GM19452 (cell line): ENCODE measurements around the gene KIF4A.
A peak's percentile ranks its signal among the peaks of the same experiment; 100 is the strongest.
"Not testable (repeated sequence)": the region's sequence is repeated elsewhere in the genome, so short reads cannot be mapped to it uniquely, and the experiment has no call there.

Source experiments
- ATAC-seq: cut with Tn5 transposase; IDR thresholded peaks from one replicate; pipeline ENCODE4 v1.9.1; 2021; ENCODE audit not compliant: unreplicated experiment

The KIF4A gene

DNA sequence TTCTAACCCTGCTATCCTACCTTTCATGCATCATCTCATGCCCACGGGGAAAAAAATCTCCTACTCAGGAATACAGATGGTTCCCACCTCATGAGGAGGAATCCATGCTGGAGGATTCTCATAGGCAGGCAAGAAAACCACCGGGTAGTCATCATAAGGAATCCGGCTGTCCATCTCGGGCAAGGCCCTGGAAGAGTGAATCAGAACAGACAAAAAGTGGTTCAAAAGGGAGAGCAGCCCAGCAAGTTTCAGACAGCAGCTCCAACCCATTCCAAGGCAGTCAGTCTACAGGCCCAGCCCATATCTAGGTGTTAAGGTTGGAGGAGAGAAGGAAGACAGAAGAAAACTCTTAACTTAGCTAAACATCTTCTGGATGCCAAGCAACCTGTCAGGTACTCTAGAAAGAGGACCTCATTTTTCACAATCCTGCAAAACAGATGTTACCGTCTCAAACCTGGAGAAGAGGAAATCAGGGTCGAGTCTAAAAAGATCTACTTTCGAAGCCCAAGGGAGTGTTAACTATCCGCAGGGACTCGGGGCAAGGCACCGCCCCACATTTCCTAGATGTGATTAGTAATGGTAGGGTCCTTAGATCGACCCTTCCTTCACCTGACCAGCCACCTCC, 624 bp upstream of the KIF4A start:
- no peak for ATAC-seq

DNA sequence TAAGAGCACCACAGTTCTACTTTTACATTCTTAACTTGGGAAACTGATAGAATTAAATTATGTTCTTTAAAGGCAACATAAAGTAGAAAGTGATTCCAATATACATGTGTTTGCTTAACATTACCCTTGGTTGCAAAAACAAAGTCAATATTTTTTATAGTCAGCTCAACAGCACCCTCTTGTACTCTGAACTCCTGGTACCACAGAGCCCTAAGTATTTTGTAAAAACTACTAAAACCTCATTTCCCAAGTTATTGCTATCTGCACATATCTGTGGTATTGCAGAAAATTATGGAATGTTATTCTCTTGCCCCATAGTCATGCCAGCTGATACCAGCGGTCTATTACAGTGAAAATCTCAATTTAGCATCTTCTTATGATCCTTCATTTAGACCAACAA, 2.9 kb downstream of the KIF4A start:
- ATAC-seq, result no peak

DNA sequence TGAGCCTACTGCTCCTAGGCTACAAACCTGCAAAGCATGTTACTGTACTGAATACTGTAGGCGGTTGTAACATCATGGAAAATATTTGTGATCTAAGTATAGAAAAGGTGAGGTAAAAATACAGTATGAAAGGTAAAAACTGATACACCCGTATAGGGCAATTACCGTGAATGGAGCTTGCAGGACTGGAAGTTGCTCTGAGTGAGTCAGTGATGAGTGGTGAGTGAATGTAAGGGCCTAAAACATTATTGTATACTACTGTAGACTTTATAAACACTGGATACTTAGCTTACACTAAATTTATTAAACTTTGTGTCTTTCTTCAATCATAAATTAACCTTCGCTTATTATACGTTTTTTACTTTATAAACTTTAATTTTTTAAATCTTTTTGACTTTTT, 3.7 kb downstream of the KIF4A start:
- no peak for ATAC-seq

DNA sequence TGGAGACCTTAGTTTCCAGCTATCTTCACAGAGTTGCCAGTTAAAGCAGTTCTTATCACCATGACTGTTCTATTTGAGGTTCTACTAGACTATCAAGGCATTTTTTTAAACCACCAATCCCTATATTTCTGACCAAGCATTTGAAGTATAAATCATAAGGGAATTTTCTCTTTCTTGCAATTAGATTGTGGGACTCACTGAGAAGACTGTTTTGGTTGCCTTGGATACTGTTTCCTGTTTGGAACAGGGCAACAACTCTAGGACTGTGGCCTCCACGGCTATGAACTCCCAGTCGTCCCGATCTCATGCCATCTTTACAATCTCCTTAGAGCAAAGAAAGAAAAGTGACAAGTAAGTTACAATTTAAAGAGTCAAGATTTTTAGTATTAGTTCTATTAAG, 11.8 kb downstream of the KIF4A start:
- ATAC-seq, result no peak

DNA sequence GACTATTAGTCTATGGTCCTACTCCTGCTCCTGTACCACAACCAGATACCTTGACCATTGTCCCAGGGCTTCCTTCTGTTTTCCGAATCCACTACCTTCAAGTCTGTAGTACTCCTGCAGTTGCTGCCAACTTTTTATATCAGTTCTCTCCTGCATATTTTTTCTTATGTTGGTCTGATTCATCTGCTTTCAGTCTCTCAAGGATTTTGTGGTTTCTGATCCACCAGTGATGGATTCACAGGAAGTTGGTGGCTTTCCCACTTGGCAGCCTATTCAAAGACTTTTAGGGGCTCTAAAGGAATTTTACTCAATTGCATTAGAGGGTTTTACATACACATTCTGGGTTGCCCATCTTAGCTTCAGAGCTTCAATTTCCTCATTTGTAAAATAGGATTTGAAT, 23.6 kb downstream of the KIF4A start:
- ATAC-seq, result no peak

DNA sequence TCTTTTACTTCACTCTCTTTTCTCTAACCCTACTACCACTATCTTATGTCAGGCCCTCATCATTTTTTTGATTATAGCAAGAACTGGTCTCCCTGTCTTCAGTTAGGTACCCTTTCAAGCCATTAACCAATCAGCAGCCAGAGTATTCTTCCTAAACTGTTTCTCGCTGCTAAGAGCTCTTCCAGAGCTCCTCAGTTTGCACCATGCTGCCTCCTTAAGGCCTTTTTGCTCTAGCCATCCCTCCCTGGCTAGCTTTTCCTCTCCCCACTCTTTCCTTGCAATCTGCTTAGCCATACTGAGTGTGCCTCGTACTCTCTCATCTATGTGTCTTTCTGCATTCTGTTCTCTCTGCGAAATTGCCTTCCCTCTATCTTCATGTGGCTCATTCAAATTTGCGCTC, 32.9 kb downstream of the KIF4A start:
- no peak for ATAC-seq

DNA sequence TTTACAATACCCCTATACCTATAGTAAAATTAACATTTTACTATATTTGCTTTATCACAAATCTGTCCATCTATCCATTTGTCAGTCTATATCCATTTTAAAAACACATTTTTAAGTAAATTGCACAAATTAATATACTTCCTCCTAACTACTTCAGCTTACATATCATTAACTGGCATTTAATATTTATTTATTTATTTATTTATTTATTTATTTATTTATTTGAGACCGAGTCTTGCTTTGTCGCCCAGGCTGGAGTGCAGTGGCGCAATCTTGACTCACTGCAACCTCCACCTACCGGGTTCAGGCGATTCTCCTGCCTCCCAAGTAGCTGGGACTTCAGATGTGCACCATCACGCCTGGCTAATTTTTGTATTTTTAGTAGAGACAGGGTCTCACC, 33.7 kb downstream of the KIF4A start:
- not testable (repeated sequence) for ATAC-seq

DNA sequence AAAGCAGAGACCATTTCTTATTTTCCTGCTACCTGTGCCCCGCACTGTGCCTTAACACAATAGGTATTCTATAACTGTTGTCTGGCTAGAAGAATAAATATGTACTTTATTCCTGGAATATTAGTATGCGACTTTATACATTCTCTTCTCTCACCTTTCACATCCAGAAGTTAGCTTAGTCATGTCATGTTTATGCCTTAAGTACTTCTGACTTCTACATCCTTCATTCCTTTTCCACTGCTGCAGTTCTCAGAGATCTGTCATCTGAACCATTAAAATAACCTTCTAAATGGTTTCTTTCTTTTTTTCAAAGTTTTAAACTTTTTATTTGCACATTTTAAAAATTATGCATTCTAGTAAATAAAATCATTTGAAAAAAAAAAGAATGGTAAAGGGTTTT, 34.4 kb downstream of the KIF4A start:
- ATAC-seq, result no peak

DNA sequence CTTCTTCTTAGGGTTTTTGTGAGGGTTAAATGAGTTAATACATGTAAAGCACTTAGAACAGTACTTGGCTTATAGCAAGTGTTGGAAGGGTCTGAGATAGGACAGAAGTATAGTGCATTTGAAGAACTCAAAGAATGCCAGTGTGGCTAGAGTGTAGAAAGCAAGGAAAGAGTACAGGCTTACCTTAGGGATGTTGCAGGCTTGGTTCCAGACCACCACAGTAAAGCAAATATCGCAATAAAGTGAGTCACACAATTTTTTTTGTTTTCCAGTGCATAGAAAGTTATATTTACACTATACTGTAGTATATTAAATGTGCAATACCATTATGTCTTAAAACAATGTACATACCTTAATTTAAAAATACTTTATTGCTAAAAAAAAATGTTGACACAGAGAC, 41.3 kb downstream of the KIF4A start:
- ATAC-seq, result no peak

DNA sequence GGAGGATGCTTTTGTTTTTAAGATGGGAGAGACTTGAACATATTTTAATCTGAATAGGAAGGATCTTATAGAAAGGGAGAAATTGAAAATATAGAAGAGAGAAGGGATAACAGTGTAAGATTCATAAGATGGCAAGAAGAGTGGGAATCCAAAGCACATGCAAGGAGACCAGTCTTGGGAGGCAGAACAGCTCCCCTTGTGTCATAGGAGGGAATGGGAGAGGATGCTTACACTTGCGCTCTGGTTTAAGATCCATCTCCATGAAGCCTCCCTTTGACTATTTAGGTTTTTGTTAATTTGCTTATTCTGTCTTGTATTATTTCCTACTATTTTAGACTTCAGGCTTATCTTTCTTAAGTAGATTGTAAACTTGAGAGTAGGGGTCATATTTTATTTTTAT, 42.7 kb downstream of the KIF4A start:
- ATAC-seq, result no peak

DNA sequence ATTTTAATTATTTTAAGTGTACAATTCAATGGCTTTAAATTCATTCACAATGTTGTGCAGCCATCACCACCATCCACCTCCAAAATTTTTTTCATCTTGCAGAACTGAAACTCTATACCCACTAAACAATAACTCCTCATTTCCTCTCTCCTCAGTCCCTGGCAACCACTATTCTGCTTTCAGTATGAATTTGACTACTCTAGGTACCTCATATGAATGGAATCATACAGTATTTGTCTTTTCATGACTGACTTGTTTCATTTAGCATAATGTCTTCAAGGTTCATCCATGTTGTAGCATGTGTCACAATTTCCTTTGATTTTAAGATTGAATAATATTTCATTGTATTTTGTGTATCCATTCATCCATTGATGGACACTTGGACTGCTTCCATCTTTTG, 46.9 kb downstream of the KIF4A start:
- ATAC-seq, result peak; percentile 100

DNA sequence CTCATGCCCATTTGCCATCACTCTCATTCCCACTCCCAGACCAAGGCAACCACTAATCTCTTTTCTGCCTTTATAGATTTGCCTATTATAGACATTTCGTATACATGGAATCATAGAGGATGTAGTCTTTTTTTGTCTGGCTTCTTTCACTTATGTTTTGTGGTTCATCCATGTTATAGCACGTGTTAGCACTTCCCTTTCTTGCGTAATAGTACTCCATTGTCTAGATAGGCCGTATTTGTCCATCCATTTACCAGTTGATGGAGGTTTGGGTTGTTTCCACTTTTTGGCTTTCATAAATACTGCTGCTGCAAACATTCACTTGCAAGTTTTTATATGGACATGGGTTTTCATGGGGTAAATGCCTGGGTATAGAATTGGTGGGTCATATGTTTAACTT, 48.4 kb downstream of the KIF4A start:
- ATAC-seq, result no peak

DNA sequence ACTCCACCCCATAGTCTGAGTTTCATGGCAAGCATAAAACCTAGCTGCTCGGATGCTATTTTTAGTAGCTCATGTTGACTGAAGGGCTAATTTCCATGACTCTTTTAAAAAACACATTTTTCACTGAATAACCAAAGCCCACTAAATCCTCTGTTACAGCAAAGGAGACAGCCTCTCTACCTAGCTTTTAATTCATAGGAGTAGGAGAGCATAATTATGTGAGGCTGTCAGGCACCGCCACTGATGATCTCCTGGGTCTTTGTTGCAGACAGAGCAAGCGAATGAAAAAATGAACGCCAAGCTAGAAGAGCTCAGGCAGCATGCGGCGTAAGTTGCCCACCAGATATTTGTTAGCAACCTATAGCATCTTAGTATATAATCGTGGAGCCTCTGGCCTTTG, 53.5 kb downstream of the KIF4A start:
- no peak for ATAC-seq

DNA sequence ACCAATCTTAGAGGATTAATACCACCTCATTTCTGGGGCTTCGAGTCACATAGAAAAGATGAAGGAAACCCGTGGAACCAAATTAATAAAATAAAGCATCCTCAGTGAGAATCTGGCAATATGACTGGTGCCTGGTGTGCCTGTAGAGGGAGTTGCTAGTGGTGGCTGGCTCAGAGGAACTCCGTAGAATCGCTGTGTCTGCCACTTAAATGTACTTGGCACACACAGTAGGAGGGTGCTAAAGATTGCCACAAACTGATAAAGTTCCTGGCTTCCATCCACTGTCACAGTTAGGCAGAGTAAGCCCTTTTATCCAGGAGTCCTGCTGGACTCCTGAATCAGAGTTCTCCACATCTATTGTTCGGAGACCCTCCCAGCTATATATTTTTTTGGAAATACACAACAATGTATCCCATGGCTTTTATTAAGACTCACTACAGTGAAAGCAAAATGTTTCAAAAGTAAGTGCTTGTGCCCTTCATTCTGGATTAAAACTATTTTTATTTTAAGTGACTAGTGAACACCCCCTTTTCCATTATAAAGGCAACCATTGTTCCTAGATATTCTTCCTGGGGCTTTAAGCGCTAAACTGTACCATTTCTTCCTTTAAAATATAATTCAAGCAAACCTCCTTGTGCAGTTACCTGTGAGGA, 56.6 kb downstream of the KIF4A start:
- ATAC-seq, result no peak

DNA sequence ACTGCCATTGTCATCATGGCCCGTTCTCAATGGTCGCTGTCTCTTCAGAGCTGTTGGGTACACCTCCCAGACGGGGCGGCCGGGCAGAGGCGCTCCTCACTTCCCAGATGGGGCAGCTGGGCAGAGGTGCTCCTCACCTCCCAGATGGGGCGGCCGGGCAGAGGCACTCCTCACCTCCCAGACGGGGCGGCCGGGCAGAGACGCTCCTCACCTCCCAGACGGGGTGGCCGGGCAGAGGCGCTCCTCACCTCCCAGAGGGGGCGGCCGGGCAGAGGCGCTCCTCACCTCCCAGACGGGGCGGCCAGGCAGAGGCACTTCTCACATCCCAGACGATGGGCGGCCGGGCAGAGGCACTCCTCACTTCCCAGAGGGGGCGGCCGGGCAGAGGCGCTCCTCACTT, 58.9 kb downstream of the KIF4A start:
- not testable (repeated sequence) for ATAC-seq

DNA sequence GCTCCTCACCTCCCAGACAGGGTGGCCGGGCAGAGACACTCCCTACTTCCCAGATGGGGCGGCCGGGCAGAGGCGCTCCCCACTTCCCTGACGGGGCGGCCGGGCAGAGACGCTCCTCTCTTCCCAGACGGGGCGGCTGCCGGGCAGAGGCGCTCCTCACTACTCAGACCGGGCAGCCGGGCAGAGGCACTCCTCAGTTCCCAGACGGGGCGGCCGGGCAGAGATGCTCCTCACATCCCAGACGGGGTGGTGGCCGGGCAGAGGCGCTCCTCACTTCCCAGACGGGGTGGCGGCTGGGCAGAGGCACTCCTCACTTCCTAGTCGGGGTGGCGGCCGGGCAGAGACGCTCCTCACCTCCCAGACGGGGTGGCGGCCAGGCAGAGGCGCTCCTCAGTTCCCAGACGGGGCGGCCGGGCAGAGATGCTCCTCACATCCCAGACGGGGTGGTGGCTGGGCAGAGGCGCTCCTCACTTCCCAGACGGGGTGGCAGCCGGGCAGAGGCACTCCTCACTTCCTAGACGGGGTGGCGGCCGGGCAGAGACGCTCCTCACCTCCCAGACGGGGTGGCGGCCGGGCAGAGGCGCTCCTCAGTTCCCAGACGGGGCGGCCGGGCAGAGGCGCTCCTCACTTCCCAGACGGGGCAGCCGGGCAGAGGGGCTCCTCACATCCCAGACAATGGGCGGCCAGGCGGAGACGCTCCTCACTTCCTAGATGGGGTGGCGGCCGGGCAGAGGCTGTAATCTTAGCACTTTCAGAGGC, 59.6 kb downstream of the KIF4A start:
- ATAC-seq, result not testable (repeated sequence)

DNA sequence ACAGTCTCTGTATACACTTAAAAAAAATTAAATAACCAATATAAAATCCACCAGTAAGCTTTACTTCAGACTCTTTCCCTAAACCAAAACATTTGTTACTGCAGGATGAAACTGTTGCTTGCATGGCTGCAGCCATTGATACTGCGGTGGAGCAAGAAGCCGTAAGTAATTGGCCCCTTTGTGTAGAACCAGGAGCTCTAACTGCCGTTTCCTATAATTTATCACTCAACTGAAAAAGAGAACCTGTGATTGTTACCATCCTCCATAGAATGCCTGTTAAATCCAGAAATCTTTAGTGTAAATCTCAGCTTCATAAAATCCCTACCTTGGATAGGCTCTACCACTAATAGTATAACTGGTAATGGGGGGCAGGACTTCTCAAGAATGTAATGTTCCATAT, 62.6 kb downstream of the KIF4A start:
- ATAC-seq, result no peak

DNA sequence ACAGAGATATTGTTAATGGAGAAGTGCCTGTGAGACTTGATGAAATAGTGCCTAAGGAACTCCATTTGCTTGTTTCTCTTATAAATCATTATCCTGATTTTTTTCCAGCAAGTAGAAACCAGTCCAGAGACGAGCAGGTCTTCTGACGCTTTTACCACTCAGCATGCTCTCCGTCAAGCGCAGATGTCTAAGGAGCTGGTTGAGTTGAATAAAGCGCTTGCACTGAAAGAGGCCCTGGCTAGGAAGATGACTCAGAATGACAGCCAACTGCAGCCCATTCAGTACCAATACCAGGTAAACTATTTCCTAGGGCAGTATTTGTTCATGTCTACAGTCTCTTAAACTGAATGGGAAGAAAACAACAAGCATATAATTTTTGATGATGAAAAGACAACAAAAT, 63.6 kb downstream of the KIF4A start:
- no peak for ATAC-seq

DNA sequence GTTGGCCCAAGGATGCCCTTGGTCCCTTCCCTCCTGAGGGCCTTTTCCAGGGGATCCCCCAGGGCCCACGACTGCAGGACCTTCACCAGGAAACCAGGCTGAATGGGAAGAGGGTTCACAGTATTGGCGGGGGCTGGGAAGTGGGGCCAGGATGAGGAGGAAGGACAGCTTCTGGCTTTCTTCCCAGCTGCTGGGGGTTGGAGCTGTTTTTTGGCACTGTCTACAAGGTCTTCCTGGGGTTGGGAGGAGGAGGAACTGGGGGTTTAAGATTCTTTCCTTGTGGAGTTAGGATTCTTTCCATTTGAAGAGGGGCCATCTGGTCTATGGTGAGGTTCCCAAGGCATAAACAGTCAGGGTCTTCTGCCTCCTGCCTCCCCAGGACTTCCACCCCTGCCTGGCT, 64.8 kb downstream of the KIF4A start:
- ATAC-seq, result no peak

DNA sequence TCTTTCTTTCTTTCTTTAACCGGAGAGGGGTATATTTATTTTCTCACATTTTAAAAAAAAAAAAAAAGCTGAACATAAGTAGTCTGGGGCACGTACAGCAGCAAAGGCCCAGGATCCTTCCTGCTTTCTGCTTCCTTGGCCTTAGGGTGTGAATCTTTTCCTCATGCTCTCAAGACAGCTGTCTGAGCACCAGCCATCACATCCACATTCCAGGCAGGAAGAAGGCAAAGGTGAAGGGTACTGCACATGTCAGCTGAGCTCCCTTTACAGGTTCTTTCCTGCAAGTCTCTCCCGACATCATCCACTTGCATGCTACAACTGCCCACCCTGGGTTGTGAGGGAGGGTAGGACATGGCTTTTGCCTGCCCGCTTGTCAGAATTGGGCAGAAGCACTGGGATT, 69.6 kb downstream of the KIF4A start:
- no peak for ATAC-seq

DNA sequence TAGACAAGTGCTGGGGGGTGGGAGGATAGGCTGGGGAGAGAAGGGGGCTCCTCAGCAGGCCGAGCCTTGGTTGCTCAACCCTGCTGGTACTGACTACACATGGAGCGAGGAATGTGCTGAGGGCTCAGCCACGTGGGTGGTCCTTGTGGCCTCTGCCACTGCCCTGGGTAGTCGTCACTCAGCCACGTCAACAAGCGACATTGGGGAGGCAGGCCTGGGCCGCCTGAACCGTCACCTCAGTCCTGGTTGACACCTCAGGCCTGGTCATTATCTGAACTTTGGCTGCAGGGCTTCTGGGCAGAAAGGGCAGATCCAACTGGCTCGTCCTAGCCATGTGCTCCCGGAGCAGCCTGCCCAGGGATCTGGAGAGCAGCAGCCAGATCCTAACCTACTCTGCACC, 70.5 kb downstream of the KIF4A start:
- ATAC-seq, result no peak

DNA sequence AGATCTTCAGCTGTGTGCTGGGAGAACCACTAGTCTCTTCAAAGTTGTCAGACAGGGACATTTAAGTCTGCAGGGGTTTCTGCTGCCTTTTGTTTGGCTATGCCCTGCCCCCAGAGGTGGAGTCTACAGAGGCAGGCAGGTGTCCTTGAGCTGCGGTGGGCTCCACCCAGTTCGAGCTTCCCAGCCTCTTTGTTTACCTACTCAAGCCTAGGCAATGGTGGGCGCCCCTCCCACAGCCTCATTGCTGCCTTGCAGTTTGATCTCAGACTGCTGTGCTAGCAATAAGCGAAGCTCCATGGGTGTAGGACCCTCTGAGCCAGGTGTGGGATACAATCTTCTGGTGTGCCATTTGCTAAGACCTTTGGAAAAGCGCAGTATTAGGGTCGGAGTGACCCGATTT, 78.8 kb downstream of the KIF4A start:
- not testable (repeated sequence) for ATAC-seq
